Endodermal cell (in vitro differentiated cells): Measurements from ENCODE around the gene C15orf39. TPM values are rescaled to one million over a fixed set of nuclear protein-coding genes. Genes with fewer than 3 reads are reported as not detected.
A peak's percentile ranks its signal among the peaks of the same experiment; 100 is the strongest.

Source experiments
- DNase-seq: peaks from one replicate; pipeline ENCODE4 v3.0.0-alpha.2; 2017
- H3K27ac ChIP-seq: 2 replicates; pipeline ENCODE4 v1.5.1; 2013; ENCODE audit warnings: mild to moderate bottlenecking, low read depth, low read length, moderate library complexity
- H3K27me3 ChIP-seq: 2 replicates; pipeline ENCODE4 v1.6.1; 2013; ENCODE audit warnings: mild to moderate bottlenecking, low read length, moderate library complexity; ENCODE audit not compliant: insufficient read depth, control insufficient read depth, poor library complexity, severe bottlenecking
- H3K36me3 ChIP-seq: 2 replicates; pipeline ENCODE4 v1.7.0; 2013; ENCODE audit warnings: mild to moderate bottlenecking, low read length, moderate library complexity; ENCODE audit not compliant: control insufficient read depth, insufficient read depth
- H3K4me1 ChIP-seq: one replicate; pipeline ENCODE4 v1.7.0; 2013; ENCODE audit warnings: low read length; ENCODE audit not compliant: control insufficient read depth, insufficient read depth
- H3K4me3 ChIP-seq: 2 replicates; pipeline ENCODE4 v1.5.1; 2013; ENCODE audit warnings: mild to moderate bottlenecking, low read length, moderate library complexity
- H3K9ac ChIP-seq: 2 replicates; pipeline ENCODE4 v1.6.1; 2013; ENCODE audit warnings: mild to moderate bottlenecking, low read length, moderate library complexity; ENCODE audit not compliant: poor library complexity, severe bottlenecking; ENCODE audit errors: extremely low read depth
- H3K9me3 ChIP-seq: 2 replicates; pipeline ENCODE4 v1.6.1; 2013; ENCODE audit warnings: mild to moderate bottlenecking, low read length, moderate library complexity; ENCODE audit not compliant: control insufficient read depth
- H3K27ac Mint-ChIP-seq: 2 replicates; pipeline ENCODE4 v1.8.0; 2020; ENCODE audit warnings: mixed read lengths
- H3K27me3 Mint-ChIP-seq: 2 replicates; pipeline ENCODE4 v1.8.0; 2021; ENCODE audit warnings: mild to moderate bottlenecking, mixed read lengths; ENCODE audit not compliant: insufficient read depth
- H3K36me3 Mint-ChIP-seq: 2 replicates; pipeline ENCODE4 v1.8.0; 2020; ENCODE audit warnings: low read depth, mixed read lengths
- H3K4me1 Mint-ChIP-seq: 2 replicates; pipeline ENCODE4 v1.8.0; 2020; ENCODE audit warnings: mixed read lengths
- H3K4me3 Mint-ChIP-seq: 2 replicates; pipeline ENCODE4 v1.8.0; 2020; ENCODE audit warnings: mild to moderate bottlenecking, moderate library complexity, mixed read lengths
- H3K9me3 Mint-ChIP-seq: 2 replicates; pipeline ENCODE4 v1.8.0; 2020; ENCODE audit warnings: mild to moderate bottlenecking, mixed read lengths
- WGBS, 2 experiments: methylation state at CpG; one replicate each; pipeline versions ENCODE4 v1.1.5 to v1.1.7; 2013; ENCODE audit warnings: missing lambda C conversion rate in 2 of 2, mixed read lengths in 1 of 2; ENCODE audit not compliant: insufficient coverage in 1 of 2, insufficient read length in 1 of 2; 5-methylcytosine and 5-hydroxymethylcytosine counted together
- total RNA-seq, 2 donors: library from RNA; stranded (reverse); fragmentation: NEBNext Ultra II Directional in 1 of 2; extraction: Animal tissue kit (Norgen Biotek cat#: 25700) in 1 of 2; gene quantifications; 2 replicates in 1 of 2; 3 replicates in 1 of 2; pipeline ENCODE4 v1.2.1, GENCODE V29; 2021
- TF ChIP-seq, protein P1 (sequence below): fragments of 200-600 bp; sonication (generic); conservative IDR thresholded peaks from 2 replicates; pipeline ENCODE4 v1.5.0; 2021; ENCODE audit warnings: antibody characterized with exemption, mild to moderate bottlenecking

Gene C15orf39
- total RNA-seq, 2 donors from 2014 or later: 19.0 to 22.2 TPM

DNA sequence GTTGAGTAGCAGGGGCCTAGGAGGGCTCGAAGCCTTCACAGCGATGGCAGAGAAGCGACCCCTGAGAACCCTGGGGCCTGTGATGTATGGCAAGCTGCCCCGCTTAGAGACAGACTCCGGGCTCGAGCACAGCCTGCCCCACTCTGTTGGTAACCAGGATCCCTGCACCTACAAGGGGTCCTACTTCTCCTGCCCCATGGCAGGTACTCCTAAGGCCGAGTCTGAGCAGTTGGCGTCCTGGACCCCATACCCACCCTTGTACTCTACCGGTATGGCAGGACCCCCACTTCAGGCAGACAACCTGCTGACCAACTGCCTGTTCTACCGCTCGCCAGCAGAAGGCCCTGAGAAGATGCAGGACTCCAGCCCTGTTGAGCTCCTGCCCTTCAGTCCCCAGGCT, 4.3 kb downstream of the C15orf39 start:
- WGBS, 2 experiments: 95 to 100% methylated on average over 6 to 11 of the region's 11 CpGs
- no peaks in the 10 kb centered on the region for H3K9me3 ChIP-seq
- H3K4me1 ChIP-seq: peaks cover 4% of the 10 kb centered on the region
- no peaks in the 10 kb centered on the region for H3K27me3 Mint-ChIP-seq
- TF ChIP-seq, protein P1, sequence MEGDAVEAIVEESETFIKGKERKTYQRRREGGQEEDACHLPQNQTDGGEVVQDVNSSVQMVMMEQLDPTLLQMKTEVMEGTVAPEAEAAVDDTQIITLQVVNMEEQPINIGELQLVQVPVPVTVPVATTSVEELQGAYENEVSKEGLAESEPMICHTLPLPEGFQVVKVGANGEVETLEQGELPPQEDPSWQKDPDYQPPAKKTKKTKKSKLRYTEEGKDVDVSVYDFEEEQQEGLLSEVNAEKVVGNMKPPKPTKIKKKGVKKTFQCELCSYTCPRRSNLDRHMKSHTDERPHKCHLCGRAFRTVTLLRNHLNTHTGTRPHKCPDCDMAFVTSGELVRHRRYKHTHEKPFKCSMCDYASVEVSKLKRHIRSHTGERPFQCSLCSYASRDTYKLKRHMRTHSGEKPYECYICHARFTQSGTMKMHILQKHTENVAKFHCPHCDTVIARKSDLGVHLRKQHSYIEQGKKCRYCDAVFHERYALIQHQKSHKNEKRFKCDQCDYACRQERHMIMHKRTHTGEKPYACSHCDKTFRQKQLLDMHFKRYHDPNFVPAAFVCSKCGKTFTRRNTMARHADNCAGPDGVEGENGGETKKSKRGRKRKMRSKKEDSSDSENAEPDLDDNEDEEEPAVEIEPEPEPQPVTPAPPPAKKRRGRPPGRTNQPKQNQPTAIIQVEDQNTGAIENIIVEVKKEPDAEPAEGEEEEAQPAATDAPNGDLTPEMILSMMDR: no peak
- no peak overlapping the region for H3K4me3 Mint-ChIP-seq
- H3K9me3 Mint-ChIP-seq: no peaks in the 10 kb centered on the region
- no peak for DNase-seq
- H3K9ac ChIP-seq: no peak overlapping the region
- H3K4me3 ChIP-seq: no peak overlapping the region
- no peak overlapping the region for H3K27ac ChIP-seq
- H3K4me1 Mint-ChIP-seq: peaks cover 13% of the 10 kb centered on the region
- no peak overlapping the region for H3K27ac Mint-ChIP-seq
- peaks cover 46% of the 10 kb centered on the region for H3K36me3 ChIP-seq
- H3K36me3 Mint-ChIP-seq: peaks cover 16% of the 10 kb centered on the region
- no peaks in the 10 kb centered on the region for H3K27me3 ChIP-seq

DNA sequence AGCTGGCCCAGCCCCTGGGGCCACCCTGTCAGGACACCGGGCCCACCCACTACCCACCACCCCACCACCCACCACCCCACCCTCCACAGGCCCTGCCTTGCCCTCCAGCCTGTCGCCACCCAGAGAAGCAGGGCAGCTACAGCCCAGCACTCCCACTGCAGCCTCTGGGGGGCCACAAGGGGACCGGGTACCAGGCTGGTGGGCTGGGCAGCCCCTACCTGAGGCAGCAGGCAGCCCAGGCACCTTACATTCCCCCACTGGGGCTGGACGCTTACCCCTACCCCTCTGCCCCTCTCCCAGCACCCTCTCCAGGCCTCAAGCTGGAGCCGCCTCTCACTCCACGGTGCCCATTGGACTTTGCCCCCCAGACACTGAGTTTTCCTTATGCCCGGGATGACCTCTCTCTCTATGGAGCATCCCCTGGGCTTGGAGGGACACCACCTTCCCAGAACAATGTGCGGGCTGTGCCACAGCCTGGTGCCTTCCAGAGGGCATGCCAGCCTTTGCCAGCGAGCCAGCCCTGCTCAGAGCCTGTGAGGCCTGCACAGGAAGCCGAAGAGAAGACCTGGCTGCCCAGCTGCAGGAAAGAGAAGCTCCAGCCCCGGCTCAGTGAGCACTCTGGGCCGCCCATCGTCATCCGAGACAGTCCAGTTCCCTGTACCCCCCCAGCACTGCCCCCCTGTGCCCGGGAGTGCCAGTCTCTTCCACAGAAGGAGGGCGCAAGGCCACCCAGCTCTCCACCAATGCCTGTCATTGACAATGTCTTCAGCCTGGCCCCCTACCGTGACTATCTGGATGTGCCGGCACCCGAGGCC, 5.3 kb downstream of the C15orf39 start:
- Mint-ChIP-seq H3K27ac (peak overlapping the region; percentile 26), H3K36me3 (peaks cover 20% of the 10 kb centered on the region), H3K9me3 (no peaks in the 10 kb centered on the region), H3K27me3 (no peaks in the 10 kb centered on the region), H3K4me1 (peaks cover 9% of the 10 kb centered on the region), H3K4me3 (no peak overlapping the region)
- H3K27me3 ChIP-seq: no peaks in the 10 kb centered on the region
- H3K27ac ChIP-seq: no peak overlapping the region
- no peak overlapping the region for H3K4me3 ChIP-seq
- TF ChIP-seq, protein P1: no peak
- no peak for DNase-seq
- WGBS, 2 experiments: 89 to 98% methylated on average over 11 to 18 of the region's 19 CpGs
- peaks cover 53% of the 10 kb centered on the region for H3K36me3 ChIP-seq
- H3K9me3 ChIP-seq: no peaks in the 10 kb centered on the region
- no peak overlapping the region for H3K9ac ChIP-seq
- no peaks in the 10 kb centered on the region for H3K4me1 ChIP-seq

DNA sequence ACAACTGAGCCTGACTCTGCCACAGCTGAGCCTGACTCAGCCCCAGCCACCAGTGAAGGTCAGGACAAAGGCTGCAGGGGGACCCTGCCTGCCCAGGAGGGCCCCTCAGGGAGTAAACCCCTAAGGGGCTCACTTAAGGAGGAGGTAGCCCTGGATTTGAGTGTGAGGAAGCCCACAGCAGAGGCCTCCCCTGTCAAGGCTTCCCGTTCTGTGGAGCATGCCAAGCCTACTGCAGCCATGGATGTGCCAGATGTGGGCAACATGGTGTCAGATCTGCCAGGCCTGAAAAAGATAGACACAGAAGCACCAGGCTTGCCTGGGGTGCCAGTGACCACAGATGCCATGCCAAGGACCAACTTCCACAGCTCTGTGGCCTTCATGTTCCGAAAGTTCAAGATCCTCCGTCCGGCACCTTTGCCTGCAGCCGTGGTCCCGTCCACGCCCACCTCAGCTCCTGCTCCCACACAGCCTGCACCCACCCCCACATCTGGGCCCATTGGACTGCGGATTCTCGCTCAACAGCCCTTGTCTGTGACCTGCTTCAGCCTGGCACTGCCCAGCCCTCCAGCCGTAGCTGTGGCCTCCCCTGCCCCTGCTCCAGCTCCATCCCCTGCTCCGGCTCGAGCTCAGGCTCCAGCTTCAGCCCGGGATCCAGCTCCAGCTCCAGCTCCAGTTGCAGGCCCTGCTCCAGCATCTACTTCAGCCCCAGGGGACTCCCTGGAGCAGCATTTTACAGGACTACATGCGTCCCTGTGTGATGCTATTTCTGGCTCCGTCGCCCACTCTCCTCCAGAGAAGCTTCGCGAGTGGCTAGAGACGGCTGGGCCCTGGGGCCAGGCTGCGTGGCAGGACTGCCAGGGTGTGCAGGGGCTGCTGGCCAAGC, 6.2 kb downstream of the C15orf39 start:
- H3K27ac Mint-ChIP-seq: no peak overlapping the region
- TF ChIP-seq, protein P1: no peak
- peaks cover 9% of the 10 kb centered on the region for H3K4me1 Mint-ChIP-seq
- Histone ChIP-seq H3K36me3 (peaks cover 53% of the 10 kb centered on the region), H3K9me3 (no peaks in the 10 kb centered on the region), H3K27me3 (no peaks in the 10 kb centered on the region), H3K4me1 (no peaks in the 10 kb centered on the region), H3K27ac (no peak overlapping the region), H3K4me3 (no peak overlapping the region), H3K9ac (no peak overlapping the region)
- H3K9me3 Mint-ChIP-seq: no peaks in the 10 kb centered on the region
- peaks cover 25% of the 10 kb centered on the region for H3K36me3 Mint-ChIP-seq
- no peak for DNase-seq
- H3K27me3 Mint-ChIP-seq: no peaks in the 10 kb centered on the region
- 94 to 97% methylated on average over 14 to 20 of the region's 20 CpGs for WGBS, 2 experiments
- H3K4me3 Mint-ChIP-seq: no peak overlapping the region
